GM19025 (cell line): ENCODE data around the gene KCNT2.

ENCODE experiments used
- ATAC-seq: cut with Tn5 transposase; IDR thresholded peaks from one replicate; pipeline ENCODE4 v1.9.1; 2021; ENCODE audit warnings: mild to moderate bottlenecking, low read depth, moderate library complexity; ENCODE audit not compliant: unreplicated experiment

KCNT2 gene

GRCh38 chr1:196403803-196404690 lies 204.2 kb downstream of the KCNT2 start:
- no peak for ATAC-seq

GRCh38 chr1:196401891-196402290 lies 206.3 kb downstream of the KCNT2 start:
- no peak for ATAC-seq

- no peak for ATAC-seq
Observed at GRCh38 chr1:196401452-196401833, 206.8 kb downstream of the KCNT2 start.

GRCh38 chr1:196400478-196401451 lies 207.5 kb downstream of the KCNT2 start:
- ATAC-seq = no peak

GRCh38 chr1:196399713-196400112 lies 208.5 kb downstream of the KCNT2 start:
- ATAC-seq = no peak

DNA sequence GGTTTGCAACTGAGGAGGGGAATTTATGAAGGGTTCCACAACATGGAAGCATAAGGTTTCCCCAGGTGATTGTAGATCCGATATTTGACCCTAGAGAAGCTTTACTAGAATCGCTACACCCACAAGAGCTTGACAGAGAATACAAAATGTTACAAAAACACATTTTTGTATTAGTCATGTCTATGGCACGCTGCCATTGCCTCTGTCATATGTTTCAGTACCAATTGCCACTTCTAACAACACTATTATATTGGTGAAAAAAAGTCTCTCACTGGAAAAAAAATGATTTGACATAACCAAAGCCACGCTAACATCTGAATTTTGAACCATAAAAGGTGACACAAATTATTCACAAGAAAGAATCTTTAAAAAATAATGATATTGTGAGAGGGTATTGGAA lies 214.5 kb downstream of the KCNT2 start:
- ATAC-seq = no peak

- no peak for ATAC-seq
Observed at GRCh38 chr1:196393282-196393681, 215.0 kb downstream of the KCNT2 start.

DNA sequence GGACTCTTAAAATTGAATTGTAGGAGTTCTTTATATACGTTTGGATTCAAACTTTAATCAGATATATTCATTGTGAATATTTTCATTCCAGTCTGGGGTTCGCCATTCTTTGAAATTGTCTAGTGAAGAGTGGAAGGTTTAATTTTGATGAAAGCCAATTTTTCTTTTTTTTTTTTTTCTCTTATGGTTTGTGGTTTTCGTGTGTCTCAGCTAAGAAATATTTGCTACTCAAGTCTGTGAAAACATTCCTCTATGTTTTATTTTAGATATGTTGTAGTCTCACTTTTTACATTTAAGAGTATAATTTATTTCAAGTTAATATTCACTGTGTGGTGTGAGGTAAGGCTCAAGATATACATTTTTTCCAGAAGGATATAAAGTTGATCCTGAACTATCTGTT lies 220.5 kb downstream of the KCNT2 start:
- no peak for ATAC-seq

DNA sequence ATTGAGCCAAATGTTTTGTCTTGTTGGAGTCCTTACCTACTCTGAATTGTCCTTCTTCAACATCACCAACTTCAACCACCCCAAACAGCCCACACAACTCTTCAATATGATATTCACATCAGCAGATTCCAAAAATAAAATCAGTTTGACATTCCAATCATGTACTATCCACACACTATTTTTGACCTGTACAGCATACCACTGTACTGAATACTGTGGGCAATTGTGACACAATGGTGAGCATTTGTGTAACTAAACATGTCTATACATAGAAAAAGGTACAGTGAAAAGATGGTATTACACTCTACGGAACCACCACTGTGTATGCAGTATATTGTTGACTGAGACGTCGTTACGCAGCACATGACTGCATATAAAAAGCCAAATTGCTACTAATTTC lies 223.1 kb downstream of the KCNT2 start:
- no peak for ATAC-seq

DNA sequence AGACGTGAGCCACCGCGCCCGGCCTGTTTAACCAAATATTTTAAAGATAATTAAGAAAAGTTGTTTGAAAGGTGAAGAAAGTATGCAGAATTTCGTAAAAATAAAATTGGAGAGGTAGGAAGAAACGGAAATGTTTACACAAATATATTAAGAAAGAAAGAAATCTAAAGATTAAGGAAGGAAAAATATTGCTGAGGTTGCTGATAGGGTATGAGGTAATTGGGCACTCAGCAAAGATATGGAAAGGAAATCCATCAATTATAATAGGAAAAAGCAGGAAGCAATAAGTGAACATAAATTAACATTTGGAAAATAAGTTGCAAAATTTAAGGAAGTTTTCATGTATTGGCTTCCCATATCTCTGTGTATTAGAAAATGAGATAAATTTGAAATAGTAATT lies 225.9 kb downstream of the KCNT2 start:
- no peak for ATAC-seq

GRCh38 chr1:196381544-196381943 lies 226.7 kb downstream of the KCNT2 start:
- no peak for ATAC-seq

- no peak for ATAC-seq
Observed at GRCh38 chr1:196380316-196380715, 227.9 kb downstream of the KCNT2 start.

DNA sequence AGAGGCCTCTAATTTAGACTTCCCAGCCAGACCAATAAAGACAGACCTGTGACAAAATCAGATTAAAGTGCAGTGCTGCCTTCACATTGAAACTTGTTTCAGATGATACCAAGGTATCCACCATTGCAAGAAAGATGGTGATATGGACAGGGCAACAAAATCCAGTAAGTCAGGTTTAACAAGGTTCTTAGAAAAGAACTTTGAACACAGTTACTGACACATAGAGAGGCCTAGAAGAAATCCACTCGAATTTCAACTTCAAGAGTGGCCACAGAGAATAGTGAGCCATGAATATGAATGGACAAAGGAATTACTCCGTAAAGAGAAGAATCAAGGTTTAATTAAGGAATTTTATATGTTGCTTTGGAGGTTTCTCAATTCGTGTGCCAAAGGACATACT lies 230.4 kb downstream of the KCNT2 start:
- ATAC-seq = no peak

- no peak for ATAC-seq
Observed at GRCh38 chr1:196376630-196377328, 231.5 kb downstream of the KCNT2 start.

- no peak for ATAC-seq
Observed at GRCh38 chr1:196373798-196374197, 234.4 kb downstream of the KCNT2 start.

DNA sequence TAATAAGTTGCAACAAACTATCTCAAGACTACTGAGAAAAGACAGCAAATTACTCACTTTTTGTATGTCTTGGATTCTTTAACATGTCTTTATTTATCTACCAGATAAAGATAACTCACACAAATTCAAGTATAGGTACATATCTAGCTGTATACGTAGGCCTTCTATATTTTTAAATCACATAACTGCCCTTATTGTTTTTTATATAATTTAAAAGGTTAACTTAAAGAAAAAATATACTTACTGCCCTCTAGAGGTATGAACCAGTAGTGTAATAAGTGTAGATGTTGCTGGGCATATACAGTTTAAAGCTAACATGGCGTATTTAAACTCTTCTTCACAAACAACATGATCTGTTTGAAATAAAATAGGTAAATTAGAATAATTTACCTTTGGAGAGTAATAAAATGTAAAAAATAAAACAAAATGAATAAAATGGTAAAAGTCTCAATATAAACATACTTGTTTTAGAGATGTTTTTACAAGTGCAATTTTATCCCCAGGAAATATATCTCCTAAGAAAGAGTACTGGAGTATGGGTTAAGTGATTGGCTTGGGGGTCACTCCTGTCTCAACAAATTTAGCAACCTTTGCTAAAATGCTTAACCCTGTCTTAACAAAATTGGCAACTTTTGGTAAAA lies 235.2 kb downstream of the KCNT2 start:
- no peak for ATAC-seq

DNA sequence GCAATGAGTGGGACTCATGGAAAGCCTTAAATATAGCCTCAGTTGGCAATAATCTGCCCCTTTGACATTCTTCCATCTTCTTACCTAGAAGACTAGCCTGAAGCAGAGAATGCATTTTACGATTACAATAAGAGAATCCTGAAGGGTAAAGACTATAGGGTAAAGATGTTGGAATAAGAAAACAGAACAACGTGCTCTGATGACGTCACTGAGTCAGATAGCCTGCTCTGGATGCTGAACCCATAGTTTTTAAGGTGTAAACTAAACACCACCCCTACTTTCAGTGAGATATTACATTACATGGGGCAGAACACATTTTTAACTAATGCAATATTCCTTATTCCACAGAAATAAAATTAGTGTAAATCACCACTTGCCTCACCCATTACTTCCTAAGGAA lies 240.4 kb downstream of the KCNT2 start:
- ATAC-seq = no peak

DNA sequence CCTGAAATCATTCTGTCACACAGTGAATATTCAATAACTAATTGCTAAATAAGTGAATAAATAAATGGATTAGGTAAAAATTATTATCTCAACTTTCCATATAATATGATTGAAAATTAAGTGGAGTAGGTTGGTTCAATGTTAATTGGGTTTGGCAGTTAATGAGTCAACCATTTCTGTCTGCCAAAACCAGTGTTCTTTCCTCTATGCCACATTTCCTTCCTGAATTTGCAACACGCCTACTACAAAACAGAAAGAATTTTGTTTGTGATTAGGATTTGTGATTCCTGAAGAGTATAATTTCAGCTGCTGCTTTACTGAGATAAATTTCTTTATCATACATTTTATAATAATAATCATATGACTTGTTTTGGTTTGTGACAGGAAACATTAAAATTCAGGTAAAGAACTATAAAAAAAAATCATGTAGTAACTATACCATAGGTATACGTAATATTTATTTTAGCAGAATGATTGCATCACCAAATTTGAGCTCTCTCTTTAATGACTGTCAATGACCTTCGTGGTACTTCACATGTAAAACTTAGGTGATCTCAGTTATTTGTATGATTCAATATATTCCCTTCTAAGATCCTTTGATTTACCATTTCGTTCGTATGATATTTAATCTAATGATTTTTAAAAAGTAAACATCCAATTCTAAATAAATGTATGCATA lies 241.3 kb downstream of the KCNT2 start:
- no peak for ATAC-seq

DNA sequence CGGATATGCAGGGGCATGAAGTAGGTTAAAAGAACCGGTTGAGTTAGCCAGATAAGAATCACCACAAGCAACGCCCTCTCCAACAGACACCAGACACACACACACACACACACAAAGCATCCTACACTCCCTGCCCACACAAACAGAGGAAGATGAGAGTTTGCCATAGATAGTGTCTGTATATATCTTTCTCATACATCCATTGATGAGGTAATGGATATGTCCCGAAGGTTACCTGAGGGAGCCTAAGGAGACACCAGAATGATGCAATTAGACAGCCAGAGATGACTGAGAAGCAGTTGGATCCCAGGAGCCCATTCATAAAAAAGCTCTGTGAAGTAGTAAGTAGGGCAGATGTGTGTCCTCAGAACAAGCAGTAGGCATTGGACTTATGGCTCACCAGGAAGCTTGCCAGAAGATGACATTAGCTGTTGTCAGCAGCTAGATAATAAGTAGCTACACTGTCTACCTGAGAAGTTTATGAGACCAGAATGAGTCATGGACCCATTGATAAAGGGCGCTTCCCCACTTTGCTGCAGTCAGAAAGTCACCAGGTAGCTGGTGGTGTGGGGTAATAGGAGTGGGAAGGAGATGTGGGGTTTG lies 247.0 kb downstream of the KCNT2 start:
- no peak for ATAC-seq
